Gastroesophageal sphincter (tissue), 3 donors: ENCODE data around the gene KDM4C.

Experiments
- CTCF ChIP-seq, 4 experiments: fragments of 200-600 bp in 2 of 4; fragments of 450-650 bp in 2 of 4; sonication (generic) in 1 of 4; IDR thresholded peaks; one replicate each; pipeline ENCODE4 v1.5.1; 2017 to 2019; ENCODE audit warnings: antibody characterized with exemption in 4 of 4, mild to moderate bottlenecking in 2 of 4, moderate library complexity in 2 of 4
- POLR2A ChIP-seq, 2 donors: fragments of 450-650 bp; IDR thresholded peaks; one replicate each; pipeline ENCODE4 v1.6.1; 2017; ENCODE audit warnings: antibody characterized with exemption in 2 of 2, mild to moderate bottlenecking in 2 of 2, moderate library complexity in 1 of 2
- POLR2AphosphoS5 ChIP-seq: sonication (generic); formaldehyde crosslinking; IDR thresholded peaks from one replicate; pipeline ENCODE4 v1.6.1; 2017; ENCODE audit warnings: antibody characterized with exemption

GRCh38 chr9:7093040-7093439, 335.3 kb downstream of the KDM4C start:
- TF ChIP-seq CTCF (IDR thresholded peaks at IDR 0.05) (no peak), POLR2AphosphoS5 (no peak), POLR2A (IDR thresholded peaks at IDR 0.05) (no peak)
